ENCODE measurements around the gene ASTN1.

DNA sequence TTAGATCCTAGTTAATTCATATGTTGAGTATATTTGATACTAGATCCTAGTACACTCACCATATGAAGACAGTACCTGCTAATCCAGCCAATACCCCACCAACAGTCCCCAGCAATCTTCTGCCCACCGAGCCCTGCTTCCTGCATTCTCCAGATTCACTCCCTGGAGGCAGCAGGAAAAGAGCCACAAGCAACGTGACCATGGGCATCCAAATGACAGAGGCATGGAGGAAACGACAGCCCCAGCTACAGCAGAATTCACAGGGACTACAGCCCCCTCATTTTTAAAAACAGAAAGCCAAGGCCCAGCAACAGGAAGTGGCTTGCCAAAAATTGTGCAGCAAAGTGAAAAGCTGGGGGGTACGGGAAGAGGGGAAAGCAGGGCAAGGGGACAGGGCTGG is 29.3 kb downstream of the ASTN1 start:
- TF ChIP-seq, protein P1, sequence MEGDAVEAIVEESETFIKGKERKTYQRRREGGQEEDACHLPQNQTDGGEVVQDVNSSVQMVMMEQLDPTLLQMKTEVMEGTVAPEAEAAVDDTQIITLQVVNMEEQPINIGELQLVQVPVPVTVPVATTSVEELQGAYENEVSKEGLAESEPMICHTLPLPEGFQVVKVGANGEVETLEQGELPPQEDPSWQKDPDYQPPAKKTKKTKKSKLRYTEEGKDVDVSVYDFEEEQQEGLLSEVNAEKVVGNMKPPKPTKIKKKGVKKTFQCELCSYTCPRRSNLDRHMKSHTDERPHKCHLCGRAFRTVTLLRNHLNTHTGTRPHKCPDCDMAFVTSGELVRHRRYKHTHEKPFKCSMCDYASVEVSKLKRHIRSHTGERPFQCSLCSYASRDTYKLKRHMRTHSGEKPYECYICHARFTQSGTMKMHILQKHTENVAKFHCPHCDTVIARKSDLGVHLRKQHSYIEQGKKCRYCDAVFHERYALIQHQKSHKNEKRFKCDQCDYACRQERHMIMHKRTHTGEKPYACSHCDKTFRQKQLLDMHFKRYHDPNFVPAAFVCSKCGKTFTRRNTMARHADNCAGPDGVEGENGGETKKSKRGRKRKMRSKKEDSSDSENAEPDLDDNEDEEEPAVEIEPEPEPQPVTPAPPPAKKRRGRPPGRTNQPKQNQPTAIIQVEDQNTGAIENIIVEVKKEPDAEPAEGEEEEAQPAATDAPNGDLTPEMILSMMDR (IDR thresholded peaks at IDR 0.05), result no peak
- no peak for TF ChIP-seq POLR2A (IDR thresholded peaks at IDR 0.05)
